Stimulated activated CD8-positive, alpha-beta memory T cell treated with anti-CD3 and anti-CD28 coated beads, Interleukin-4, amount 100 ng/mL, for 4 hours (primary cell): Measurements from ENCODE around the gene APOL1.
"Not testable (repeated sequence)": the region's sequence is repeated elsewhere in the genome, so short reads cannot be mapped to it uniquely, and the experiment has no call there.

Experiments
- DNase-seq, 2 donors: peaks; one replicate each; pipeline ENCODE4 v3.0.0-alpha.2; 2020; ENCODE audit warnings: low read depth in 2 of 2, low spot score in 1 of 2

APOL1 gene

GRCh38 chr22:36263886-36264664 lies 11.1 kb downstream of the APOL1 start:
- DNase-seq: not testable (repeated sequence)

- no peak for DNase-seq
These were observed 14.1 kb downstream of the APOL1 start for GRCh38 chr22:36267058-36267457.

- no peak for DNase-seq
These were observed 15.1 kb downstream of the APOL1 start for GRCh38 chr22:36267896-36268485.

GRCh38 chr22:36271231-36271630 lies 18.3 kb downstream of the APOL1 start:
- DNase-seq: not testable (repeated sequence)

- DNase-seq: not testable (repeated sequence)
These were observed 19.0 kb downstream of the APOL1 start for GRCh38 chr22:36271951-36272350.

GRCh38 chr22:36274531-36274930 lies 21.6 kb downstream of the APOL1 start:
- DNase-seq: no peak

GRCh38 chr22:36277482-36278291 lies 24.8 kb downstream of the APOL1 start:
- peak; percentile 35 to 43 for DNase-seq

- no peak for DNase-seq
These were observed 26.3 kb downstream of the APOL1 start for GRCh38 chr22:36279219-36279666.

- no peak for DNase-seq
These were observed 27.4 kb downstream of the APOL1 start for GRCh38 chr22:36280379-36280778.

- DNase-seq: no peak
These were observed 28.9 kb downstream of the APOL1 start for GRCh38 chr22:36281781-36282327.

- no peak for DNase-seq
These were observed 29.4 kb downstream of the APOL1 start for GRCh38 chr22:36282328-36282831.

GRCh38 chr22:36284171-36284571 lies 31.2 kb downstream of the APOL1 start:
- DNase-seq: no peak

- DNase-seq: no peak
These were observed 32.1 kb downstream of the APOL1 start for GRCh38 chr22:36285017-36285416.

- DNase-seq: no peak
These were observed 32.6 kb downstream of the APOL1 start for GRCh38 chr22:36285545-36285944.

- peak in 1 of 2 donors; percentile 27 for DNase-seq
These were observed 33.4 kb downstream of the APOL1 start for GRCh38 chr22:36286096-36286957.

- no peak for DNase-seq
These were observed 35.1 kb downstream of the APOL1 start for GRCh38 chr22:36287881-36288515.

- DNase-seq: no peak
These were observed 35.9 kb downstream of the APOL1 start for GRCh38 chr22:36288571-36289405.

GRCh38 chr22:36289406-36289870 lies 36.5 kb downstream of the APOL1 start:
- DNase-seq: no peak

GRCh38 chr22:36289948-36290371 lies 37.0 kb downstream of the APOL1 start:
- DNase-seq: not testable (repeated sequence)
